ENCODE results near the gene HIBADH. TPM values are rescaled to one million over a fixed set of nuclear protein-coding genes. Genes with fewer than 3 reads are reported as not detected.

Gene HIBADH
- total and polyA plus RNA-seq, 12 donors: 24.7 to 94.0 (median 77.7) TPM

- H3K27me3 ChIP-seq: no peaks in the 10 kb centered on the region
- DNase-seq (no peak), ATAC-seq (no peak)
- TF ChIP-seq CTCF (IDR thresholded peaks at IDR 0.05): no peak
- intact Hi-C loops (cut with DNase I): no loop called here
- H3K4me3 ChIP-seq: no peak overlapping the region
- H3K9me3 ChIP-seq: peaks cover 0 to 8% (median 0%) of the 10 kb centered on the region in 11 donors
- no peaks in the 10 kb centered on the region for H3K4me1 ChIP-seq
- 89 to 95% methylated on average over 6 of the region's 6 CpGs for WGBS, 2 donors
- H3K36me3 ChIP-seq: peaks cover 0 to 64% (median 7%) of the 10 kb centered on the region in 9 donors
- H3K27ac ChIP-seq: no peak overlapping the region
Measured at GRCh38 chr7:27533652-27534081, 129.0 kb downstream of the HIBADH start.

GRCh38 chr7:27532314-27532713 is 130.4 kb downstream of the HIBADH start:
- DNase-seq (no peak), ATAC-seq (no peak)
- peaks cover 0 to 62% (median 7%) of the 10 kb centered on the region in 9 donors for H3K36me3 ChIP-seq
- H3K27me3 ChIP-seq: no peaks in the 10 kb centered on the region
- peaks cover 0 to 9% (median 0%) of the 10 kb centered on the region in 11 donors for H3K9me3 ChIP-seq
- TF ChIP-seq CTCF (IDR thresholded peaks at IDR 0.05): no peak
- intact Hi-C loops (cut with DNase I): no loop called here
- no peak overlapping the region for H3K27ac ChIP-seq
- H3K4me1 ChIP-seq: no peaks in the 10 kb centered on the region
- no peak overlapping the region for H3K4me3 ChIP-seq
- 90 to 94% methylated on average over 1 of the region's 1 CpG for WGBS, 2 donors

GRCh38 chr7:27527348-27527714 is 135.4 kb downstream of the HIBADH start:
- no peak for TF ChIP-seq CTCF (IDR thresholded peaks at IDR 0.05)
- no peak for DNase-seq
- Histone ChIP-seq H3K36me3 (peaks cover 0 to 77% (median 23%) of the 10 kb centered on the region in 9 donors), H3K4me3 (no peak overlapping the region), H3K27ac (no peak overlapping the region), H3K9me3 (peaks cover 0 to 9% (median 0%) of the 10 kb centered on the region in 11 donors), H3K4me1 (no peaks in the 10 kb centered on the region), H3K27me3 (no peaks in the 10 kb centered on the region)
- WGBS, 2 donors: 36 to 47% methylated on average over 2 of the region's 2 CpGs
- no peak for ATAC-seq
- intact Hi-C loops (cut with DNase I): no loop called here

- Histone ChIP-seq H3K27ac (no peak overlapping the region), H3K4me3 (no peak overlapping the region), H3K27me3 (no peaks in the 10 kb centered on the region), H3K36me3 (peaks cover 0 to 79% (median 23%) of the 10 kb centered on the region in 9 donors), H3K4me1 (no peaks in the 10 kb centered on the region), H3K9me3 (peaks cover 0 to 9% (median 0%) of the 10 kb centered on the region in 11 donors)
- 41 to 42% methylated on average over 1 of the region's 1 CpG for WGBS, 2 donors
- ATAC-seq (no peak), DNase-seq (no peak)
- TF ChIP-seq CTCF (IDR thresholded peaks at IDR 0.05): no peak
- intact Hi-C loops (cut with DNase I): no loop called here
Measured at GRCh38 chr7:27526611-27527347, 135.9 kb downstream of the HIBADH start.

Measured in heart right ventricle (tissue), 16 donors.